HAP-1 (cell line): ENCODE measurements around the gene KRT33B.
"Not testable (repeated sequence)": the region's sequence is repeated elsewhere in the genome, so short reads cannot be mapped to it uniquely, and the experiment has no call there.

ENCODE experiments used
- DNase-seq, 2 experiments: peaks; one replicate each; pipeline ENCODE4 v3.0.0-alpha.2; 2016 to 2020; ENCODE audit warnings: low spot score in 2 of 2
- H3K27me3 ChIP-seq: fragments of 250-450 bp; sonication (Bioruptor Pico); 2 replicates; pipeline ENCODE4 v1.5.1; 2020; ENCODE audit warnings: low read depth, mild to moderate bottlenecking, moderate library complexity
- H3K36me3 ChIP-seq: fragments of 250-450 bp; sonication (Bioruptor Pico); replicated peaks from 2 replicates; pipeline ENCODE4 v1.5.1; 2020; ENCODE audit warnings: mild to moderate bottlenecking
- H3K4me1 ChIP-seq: fragments of 250-450 bp; sonication (Bioruptor Pico); 2 replicates; pipeline ENCODE4 v1.5.1; 2020; ENCODE audit warnings: mild to moderate bottlenecking
- H3K4me3 ChIP-seq: fragments of 250-450 bp; sonication (Bioruptor Pico); 2 replicates; pipeline ENCODE4 v1.5.1; 2020; ENCODE audit warnings: mild to moderate bottlenecking, moderate library complexity
- H3K9me3 ChIP-seq: fragments of 250-450 bp; sonication (Bioruptor Pico); 2 replicates; pipeline ENCODE4 v1.5.1; 2020; ENCODE audit warnings: mild to moderate bottlenecking, moderate library complexity
- in situ Hi-C: fragments of 300-500 bp; cut with MboI; formaldehyde crosslinking; loops from 3 replicates; pipeline ENCODE4 v1.14.3; 2020; ENCODE audit warnings: low sequenced_read_pairs, inconsistent platforms, mixed read lengths

Gene KRT33B

GRCh38 chr17:41347869-41348760, 21.5 kb downstream of the KRT33B start:
- no peak for DNase-seq
- Histone ChIP-seq H3K36me3 (no peaks in the 10 kb centered on the region), H3K27me3 (no peaks in the 10 kb centered on the region), H3K4me1 (no peaks in the 10 kb centered on the region), H3K9me3 (no peaks in the 10 kb centered on the region), H3K4me3 (no peak overlapping the region)
- in situ Hi-C loops: loop anchor here (25.0 kb wide), 2 partner anchors 314 to 436 kb away; no protein-coding TSS in a partner anchor

GRCh38 chr17:41346421-41346820, 23.2 kb downstream of the KRT33B start:
- in situ Hi-C loops: loop anchor here (25.0 kb wide), 2 partner anchors 316 to 434 kb away; no protein-coding TSS in a partner anchor
- H3K9me3 ChIP-seq, H3K4me3 ChIP-seq: not testable (repeated sequence)

GRCh38 chr17:41345992-41346391, 23.6 kb downstream of the KRT33B start:
- H3K36me3 ChIP-seq: no peaks in the 10 kb centered on the region
- no peaks in the 10 kb centered on the region for H3K27me3 ChIP-seq
- H3K4me1 ChIP-seq: no peaks in the 10 kb centered on the region
- H3K9me3 ChIP-seq: no peaks in the 10 kb centered on the region
- in situ Hi-C loops: loop anchor here (25.0 kb wide), 2 partner anchors 316 to 434 kb away; no protein-coding TSS in a partner anchor
- no peak overlapping the region for H3K4me3 ChIP-seq
- DNase-seq: no peak

More at GRCh38 chr17:41346421-41346820, 23.2 kb downstream of the KRT33B start:
- not testable (repeated sequence) for H3K27me3 ChIP-seq, H3K4me1 ChIP-seq, H3K36me3 ChIP-seq, DNase-seq

GRCh38 chr17:41343029-41343428, 26.6 kb downstream of the KRT33B start:
- Histone ChIP-seq H3K9me3 (no peaks in the 10 kb centered on the region), H3K36me3 (no peaks in the 10 kb centered on the region), H3K27me3 (no peaks in the 10 kb centered on the region), H3K4me1 (no peaks in the 10 kb centered on the region), H3K4me3 (no peak overlapping the region)
- DNase-seq: no peak
- in situ Hi-C loops: loop anchor here (25.0 kb wide), 2 partner anchors 319 to 431 kb away; no protein-coding TSS in a partner anchor

GRCh38 chr17:41340934-41341861, 28.4 kb downstream of the KRT33B start:
- Histone ChIP-seq H3K4me3 (no peak overlapping the region), H3K9me3 (no peaks in the 10 kb centered on the region), H3K36me3 (no peaks in the 10 kb centered on the region), H3K4me1 (no peaks in the 10 kb centered on the region), H3K27me3 (peaks cover 3% of the 10 kb centered on the region; the same call in 1 of the 2 replicates)
- DNase-seq: no peak
- in situ Hi-C loops: loop anchor here (25.0 kb wide), 2 partner anchors 321 to 429 kb away; no protein-coding TSS in a partner anchor

GRCh38 chr17:41340494-41340893, 29.1 kb downstream of the KRT33B start:
- Histone ChIP-seq H3K4me3 (no peak overlapping the region), H3K27me3 (peaks cover 3% of the 10 kb centered on the region; the same call in 1 of the 2 replicates), H3K36me3 (no peaks in the 10 kb centered on the region), H3K9me3 (no peaks in the 10 kb centered on the region), H3K4me1 (no peaks in the 10 kb centered on the region)
- DNase-seq: no peak
- in situ Hi-C loops: loop anchor here (25.0 kb wide), 2 partner anchors 322 to 428 kb away; no protein-coding TSS in a partner anchor

GRCh38 chr17:41339571-41340172, 29.9 kb downstream of the KRT33B start:
- no peak for DNase-seq
- Histone ChIP-seq H3K9me3 (no peaks in the 10 kb centered on the region), H3K4me3 (no peak overlapping the region), H3K4me1 (no peaks in the 10 kb centered on the region), H3K27me3 (peaks cover 3% of the 10 kb centered on the region; the same call in 1 of the 2 replicates), H3K36me3 (no peaks in the 10 kb centered on the region)
- in situ Hi-C loops: loop anchor here (25.0 kb wide), 2 partner anchors 323 to 427 kb away; no protein-coding TSS in a partner anchor

- peaks cover 3% of the 10 kb centered on the region; the same call in 1 of the 2 replicates for H3K27me3 ChIP-seq
Observed at GRCh38 chr17:41338961-41339485, 30.6 kb downstream of the KRT33B start.

GRCh38 chr17:41335747-41336146, 33.9 kb downstream of the KRT33B start:
- DNase-seq: no peak
- no peaks in the 10 kb centered on the region for H3K36me3 ChIP-seq
- H3K9me3 ChIP-seq: no peaks in the 10 kb centered on the region
- in situ Hi-C loops: loop anchor here (25.0 kb wide), 2 partner anchors 327 to 423 kb away; no protein-coding TSS in a partner anchor
- no peaks in the 10 kb centered on the region for H3K4me1 ChIP-seq
- peaks cover 3% of the 10 kb centered on the region; the same call in 1 of the 2 replicates for H3K27me3 ChIP-seq
- no peak overlapping the region for H3K4me3 ChIP-seq

More at GRCh38 chr17:41338961-41339485, 30.6 kb downstream of the KRT33B start:
- H3K9me3 ChIP-seq: no peaks in the 10 kb centered on the region
- H3K4me3 ChIP-seq: no peak overlapping the region
- in situ Hi-C loops: loop anchor here (25.0 kb wide), 2 partner anchors 323 to 427 kb away; no protein-coding TSS in a partner anchor
- no peak for DNase-seq
- H3K4me1 ChIP-seq: no peaks in the 10 kb centered on the region
- no peaks in the 10 kb centered on the region for H3K36me3 ChIP-seq

- Histone ChIP-seq H3K4me1 (no peaks in the 10 kb centered on the region), H3K27me3 (peaks cover 3% of the 10 kb centered on the region; the same call in 1 of the 2 replicates), H3K36me3 (no peaks in the 10 kb centered on the region), H3K4me3 (no peak overlapping the region), H3K9me3 (no peaks in the 10 kb centered on the region)
- DNase-seq: no peak
- in situ Hi-C loops: loop anchor here (25.0 kb wide), 2 partner anchors 328 to 422 kb away; no protein-coding TSS in a partner anchor
Observed at GRCh38 chr17:41334385-41335305, 35.0 kb downstream of the KRT33B start.

GRCh38 chr17:41333836-41334235, 35.8 kb downstream of the KRT33B start:
- no peaks in the 10 kb centered on the region for H3K4me1 ChIP-seq
- in situ Hi-C loops: loop anchor here (25.0 kb wide), 2 partner anchors 328 to 422 kb away; no protein-coding TSS in a partner anchor
- no peaks in the 10 kb centered on the region for H3K36me3 ChIP-seq
- H3K27me3 ChIP-seq: peaks cover 3% of the 10 kb centered on the region; the same call in 1 of the 2 replicates
- no peak for DNase-seq
- no peaks in the 10 kb centered on the region for H3K9me3 ChIP-seq
- H3K4me3 ChIP-seq: no peak overlapping the region

- DNase-seq: no peak
- H3K4me3 ChIP-seq: no peak overlapping the region
- H3K36me3 ChIP-seq: no peaks in the 10 kb centered on the region
- H3K27me3 ChIP-seq: peaks cover 3% of the 10 kb centered on the region; the same call in 1 of the 2 replicates
- in situ Hi-C loops: loop anchor here (25.0 kb wide), 2 partner anchors 329 to 421 kb away; no protein-coding TSS in a partner anchor
- H3K4me1 ChIP-seq: no peaks in the 10 kb centered on the region
- H3K9me3 ChIP-seq: no peaks in the 10 kb centered on the region
Observed at GRCh38 chr17:41333098-41333497, 36.5 kb downstream of the KRT33B start.
